WTC11 (cell line): Measurements from ENCODE around the gene TC2N. TPM values are rescaled to one million over a fixed set of nuclear protein-coding genes. Genes with fewer than 3 reads are reported as not detected.

Experiments used
- ATAC-seq: fragments of 200-7000 bp; cut with Tn5 transposase; 2 replicates; pipeline ENCODE4 v1.10.0; 2021; ENCODE audit warnings: mild to moderate bottlenecking, moderate library complexity
- CTCF ChIA-PET: fragments of 300-600 bp; sonication (Branson Sonifier 250); formaldehyde crosslinking; loops from one replicate; lab custom pipeline; 2021; ENCODE audit warnings: antibody characterized with exemption; lab: Charles Lee
- POLR2A ChIA-PET: fragments of 350-600 bp; sonication (Branson Sonifier 250); formaldehyde crosslinking; loops from one replicate; lab custom pipeline; 2021; ENCODE audit warnings: antibody characterized with exemption; lab: Charles Lee
- DNase-seq: peaks from one replicate; pipeline ENCODE4 v3.0.0; 2021; ENCODE audit warnings: low spot score
- H3K27ac Mint-ChIP-seq: 2 replicates; pipeline ENCODE4 v1.8.0; 2021; ENCODE audit warnings: mixed read lengths
- H3K27me3 Mint-ChIP-seq: 2 replicates; pipeline ENCODE4 v1.8.0; 2021; ENCODE audit warnings: low read depth, mild to moderate bottlenecking, moderate library complexity, mixed read lengths
- H3K36me3 Mint-ChIP-seq: 2 replicates; pipeline ENCODE4 v1.8.0; 2021; ENCODE audit warnings: mixed read lengths
- H3K4me1 Mint-ChIP-seq: 2 replicates; pipeline ENCODE4 v1.8.0; 2022; ENCODE audit warnings: mixed read lengths
- H3K4me3 Mint-ChIP-seq: 2 replicates; pipeline ENCODE4 v1.8.0; 2021; ENCODE audit warnings: mild to moderate bottlenecking, moderate library complexity, mixed read lengths
- H3K9me3 Mint-ChIP-seq: 2 replicates; pipeline ENCODE4 v1.8.0; 2021; ENCODE audit warnings: mixed read lengths
- ARID4B ChIP-seq: sonication (generic); formaldehyde crosslinking; IDR thresholded peaks from 2 replicates; pipeline ENCODE4 v1.8.0; 2023; ENCODE audit warnings: missing genetic modification reagents, mild to moderate bottlenecking, borderline replicate concordance
- CREB1 ChIP-seq: sonication (generic); formaldehyde crosslinking; IDR thresholded peaks from 2 replicates; pipeline ENCODE4 v1.8.0; 2023; ENCODE audit warnings: mild to moderate bottlenecking, missing genetic modification reagents
- E2F1 ChIP-seq: sonication (generic); formaldehyde crosslinking; IDR thresholded peaks from 2 replicates; pipeline ENCODE4 v1.8.0; 2022; ENCODE audit warnings: mild to moderate bottlenecking, missing genetic modification reagents
- E2F5 ChIP-seq: sonication (generic); formaldehyde crosslinking; IDR thresholded peaks from 2 replicates; pipeline ENCODE4 v1.8.1; 2022; ENCODE audit warnings: mild to moderate bottlenecking, moderate library complexity, missing genetic modification reagents
- EMX1 ChIP-seq: fragments of 250-450 bp; sonication (Bioruptor Pico); IDR thresholded peaks from 2 replicates; pipeline ENCODE4 v1.8.0; 2021; ENCODE audit warnings: mild to moderate bottlenecking
- ESRRA ChIP-seq: sonication (generic); formaldehyde crosslinking; IDR thresholded peaks from 2 replicates; pipeline ENCODE4 v1.8.1; 2022; ENCODE audit warnings: mild to moderate bottlenecking, missing genetic modification reagents, borderline replicate concordance
- ETV6 ChIP-seq: sonication (generic); formaldehyde crosslinking; IDR thresholded peaks from 2 replicates; pipeline ENCODE4 v1.8.1; 2022; ENCODE audit warnings: mild to moderate bottlenecking, missing genetic modification reagents
- FOXP1 ChIP-seq: sonication (generic); formaldehyde crosslinking; IDR thresholded peaks from 2 replicates; pipeline ENCODE4 v1.8.0; 2022; ENCODE audit warnings: missing genetic modification reagents, mild to moderate bottlenecking, moderate library complexity, borderline replicate concordance
- GRHL2 ChIP-seq: fragments of 250-450 bp; sonication (Bioruptor Pico); IDR thresholded peaks from 2 replicates; pipeline ENCODE4 v1.8.0; 2022; ENCODE audit warnings: mild to moderate bottlenecking, moderate library complexity; ENCODE audit not compliant: insufficient replicate concordance, severe bottlenecking
- JUN ChIP-seq: sonication (generic); formaldehyde crosslinking; IDR thresholded peaks from 2 replicates; pipeline ENCODE4 v1.8.0; 2023; ENCODE audit warnings: mild to moderate bottlenecking, missing genetic modification reagents
- KAT7 ChIP-seq: sonication (generic); formaldehyde crosslinking; IDR thresholded peaks from 2 replicates; pipeline ENCODE4 v1.8.1; 2023; ENCODE audit warnings: missing genetic modification reagents, mild to moderate bottlenecking, borderline replicate concordance
- MYBL2 ChIP-seq: sonication (generic); formaldehyde crosslinking; IDR thresholded peaks from 2 replicates; pipeline ENCODE4 v1.8.1; 2023; ENCODE audit warnings: mild to moderate bottlenecking, moderate library complexity, missing genetic modification reagents
- NFYB ChIP-seq: sonication (generic); formaldehyde crosslinking; conservative IDR thresholded peaks from 2 replicates; pipeline ENCODE4 v1.8.0; 2022; ENCODE audit warnings: low read depth, missing genetic modification reagents
- NR1H2 ChIP-seq: sonication (generic); formaldehyde crosslinking; IDR thresholded peaks from 2 replicates; pipeline ENCODE4 v1.9.0; 2021; ENCODE audit warnings: mild to moderate bottlenecking, moderate library complexity, missing genetic modification reagents
- OVOL2 ChIP-seq: fragments of 250-450 bp; sonication (Bioruptor Pico); IDR thresholded peaks from 2 replicates; pipeline ENCODE4 v1.9.0; 2021; ENCODE audit warnings: mild to moderate bottlenecking, borderline replicate concordance
- PREB ChIP-seq: sonication (generic); formaldehyde crosslinking; IDR thresholded peaks from 2 replicates; pipeline ENCODE4 v1.8.1; 2022; ENCODE audit warnings: mild to moderate bottlenecking, missing genetic modification reagents, moderate library complexity, borderline replicate concordance
- RORB ChIP-seq: fragments of 250-450 bp; sonication (Bioruptor Pico); IDR thresholded peaks from 2 replicates; pipeline ENCODE4 v1.9.0; 2021; ENCODE audit warnings: mild to moderate bottlenecking
- STAT6 ChIP-seq: sonication (generic); formaldehyde crosslinking; conservative IDR thresholded peaks from 2 replicates; pipeline ENCODE4 v1.8.1; 2023; ENCODE audit warnings: mild to moderate bottlenecking, low read depth, missing genetic modification reagents, moderate library complexity
- TCF7 ChIP-seq: sonication (generic); formaldehyde crosslinking; IDR thresholded peaks from 2 replicates; pipeline ENCODE4 v1.8.0; 2022; ENCODE audit warnings: mild to moderate bottlenecking, low read depth, missing genetic modification reagents, moderate library complexity
- TP53 ChIP-seq: sonication (generic); formaldehyde crosslinking; IDR thresholded peaks from 2 replicates; pipeline ENCODE4 v1.8.1; 2023; ENCODE audit warnings: mild to moderate bottlenecking, missing genetic modification reagents
- total RNA-seq: library from RNA; stranded (reverse); gene quantifications from 3 replicates; pipeline ENCODE4 v1.2.3, GENCODE V29; 2021

TC2N gene
- total RNA-seq, 1 experiment from 2014 or later: 33.0 TPM

GRCh38 chr14:91751719-91752118 lies 115.6 kb downstream of the TC2N start:
- H3K36me3 Mint-ChIP-seq: no peaks in the 10 kb centered on the region
- TF ChIP-seq TP53 (CRISPR knock-in tag) (no peak), OVOL2 (CRISPR knock-in tag) (no peak), E2F5 (no peak), ETV6 (no peak), ESRRA (CRISPR knock-in tag) (no peak), STAT6 (CRISPR knock-in tag) (no peak), PREB (CRISPR knock-in tag) (no peak), JUN (CRISPR knock-in tag) (no peak), FOXP1 (CRISPR knock-in tag) (no peak), CREB1 (no peak), E2F1 (CRISPR knock-in tag) (no peak), EMX1 (CRISPR knock-in tag) (no peak), RORB (CRISPR knock-in tag) (no peak), NR1H2 (no peak), GRHL2 (no peak), TCF7 (CRISPR knock-in tag) (no peak), MYBL2 (no peak), KAT7 (CRISPR knock-in tag) (no peak), ARID4B (CRISPR knock-in tag) (no peak), NFYB (CRISPR knock-in tag) (no peak)
- CTCF ChIA-PET: no interaction called here
- H3K4me1 Mint-ChIP-seq: peaks cover 16% of the 10 kb centered on the region
- POLR2A ChIA-PET: no interaction called here
- H3K27me3 Mint-ChIP-seq: no peaks in the 10 kb centered on the region
- no peaks in the 10 kb centered on the region; the same call in 1 of the 2 replicates for H3K9me3 Mint-ChIP-seq
- H3K4me3 Mint-ChIP-seq: no peak overlapping the region
- ATAC-seq (no peak), DNase-seq (no peak)
- H3K27ac Mint-ChIP-seq: no peak overlapping the region
